PC-9 (cell line): ENCODE data around the gene PTCD2. TPM values are rescaled to one million over a fixed set of nuclear protein-coding genes. Genes with fewer than 3 reads are reported as not detected.

Experiments
- BruUV-seq: library from RNA; stranded (reverse); fragments of 400-500 nt; replicated peaks from 2 replicates; lab custom pipeline; 2021; lab: Mats Ljungman, UMichigan
- CTCF ChIA-PET: fragments of 300-600 bp; sonication (Branson Sonifier 250); formaldehyde crosslinking; loops from one replicate; lab custom pipeline; 2022; ENCODE audit warnings: antibody characterized with exemption; lab: Charles Lee
- POLR2A ChIA-PET: fragments of 300-600 bp; sonication (Branson Sonifier 250); formaldehyde crosslinking; loops from one replicate; lab custom pipeline; 2022; ENCODE audit warnings: antibody characterized with exemption; ENCODE audit not compliant: unreplicated experiment; lab: Charles Lee
- DNase-seq, 2 experiments: peaks; one replicate each; pipeline versions ENCODE4 v3.0.0 to v3.0.0-alpha.2; 2015 to 2022; ENCODE audit warnings: mixed read lengths in 1 of 2
- H2AFZ ChIP-seq: fragments of 200-600 bp; sonication (generic); 2 replicates; pipeline ENCODE4 v1.8.1; 2017; ENCODE audit warnings: antibody characterized with exemption
- H3F3A ChIP-seq: fragments of 200-600 bp; sonication (generic); 2 replicates; pipeline ENCODE4 v1.8.1; 2017; ENCODE audit warnings: antibody characterized with exemption, mild to moderate bottlenecking, low read depth; ENCODE audit not compliant: insufficient read depth
- H3K27ac ChIP-seq: fragments of 200-600 bp; sonication (generic); 2 replicates; pipeline ENCODE4 v1.6.1; 2016; ENCODE audit warnings: mixed run types
- H3K27me3 ChIP-seq: fragments of 200-600 bp; sonication (generic); 2 replicates; pipeline ENCODE4 v1.6.1; 2016; ENCODE audit warnings: low read depth, mixed run types; ENCODE audit not compliant: insufficient read depth
- H3K36me3 ChIP-seq: fragments of 200-600 bp; sonication (generic); 2 replicates; pipeline ENCODE4 v1.6.1; 2016; ENCODE audit warnings: low read depth, mixed run types
- H3K4me1 ChIP-seq: fragments of 200-600 bp; sonication (generic); replicated peaks from 2 replicates; pipeline ENCODE4 v1.6.1; 2016; ENCODE audit warnings: mixed run types; ENCODE audit not compliant: insufficient read depth
- H3K4me2 ChIP-seq: fragments of 200-600 bp; sonication (generic); 2 replicates; pipeline ENCODE4 v1.6.1; 2017; ENCODE audit warnings: mixed run types
- H3K4me3 ChIP-seq: fragments of 200-600 bp; sonication (generic); 2 replicates; pipeline ENCODE4 v1.6.1; 2016; ENCODE audit warnings: mixed run types
- H3K79me2 ChIP-seq: fragments of 200-600 bp; sonication (generic); 2 replicates; pipeline ENCODE4 v1.6.1; 2017; ENCODE audit warnings: low read depth, mixed run types
- H3K9me2 ChIP-seq: fragments of 200-600 bp; sonication (generic); 2 replicates; pipeline ENCODE4 v1.8.1; 2017; ENCODE audit warnings: mild to moderate bottlenecking; ENCODE audit not compliant: insufficient read depth
- H3K9me3 ChIP-seq: fragments of 200-600 bp; sonication (generic); 2 replicates; pipeline ENCODE4 v1.8.1; 2016; ENCODE audit warnings: low read depth; ENCODE audit not compliant: insufficient read depth
- H4K20me1 ChIP-seq: fragments of 200-600 bp; sonication (generic); 2 replicates; pipeline ENCODE4 v1.8.1; 2017; ENCODE audit not compliant: insufficient read depth
- EZH2 ChIP-seq: fragments of 200-600 bp; sonication (generic); IDR thresholded peaks from 2 replicates; pipeline ENCODE4 v1.8.0; 2017; ENCODE audit warnings: antibody characterized with exemption, low read depth
- intact Hi-C: fragments of 100-400 bp; cut with micrococcal nuclease; formaldehyde crosslinking; loops from one replicate; pipeline ENCODE4 v1.10.0; 2022; ENCODE audit not compliant: unreplicated experiment
- total RNA-seq: library from RNA; stranded (reverse); gene quantifications from 2 replicates; pipeline ENCODE4 v1.2.3, GENCODE V29; 2021
- TF ChIP-seq, protein P1 (sequence below): fragments of 200-600 bp; sonication (generic); conservative IDR thresholded peaks from 2 replicates; pipeline ENCODE4 v1.6.1; 2017; ENCODE audit warnings: mixed run types, antibody characterized with exemption, mild to moderate bottlenecking, moderate library complexity

The PTCD2 gene
- total RNA-seq, 1 experiment from 2014 or later: 15.5 TPM

DNA sequence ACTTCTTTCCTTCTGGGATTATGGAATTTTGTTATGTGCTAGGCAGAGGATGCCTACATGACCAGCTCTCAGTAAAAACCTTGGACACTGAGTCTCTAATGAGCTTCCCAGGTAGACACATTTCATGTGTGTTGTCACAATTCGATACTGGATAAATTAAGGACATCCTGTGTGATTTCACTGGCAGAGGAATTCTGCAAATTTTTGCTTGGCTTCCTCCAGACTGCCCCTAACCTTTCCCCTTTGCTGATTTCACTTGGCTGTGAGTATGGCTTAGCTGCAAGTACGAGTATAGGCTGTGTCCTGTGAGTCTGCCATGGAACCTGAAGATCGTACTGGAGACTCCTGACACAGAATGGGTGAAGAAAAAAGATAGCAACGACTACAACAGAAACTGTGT is 47.8 kb upstream of the PTCD2 start:
- intact Hi-C loops: no loop called here
- DNase-seq: no peak
- H3K4me2 ChIP-seq: no peak overlapping the region
- peaks cover 8% of the 10 kb centered on the region; the same call in 1 of the 2 replicates for H3K36me3 ChIP-seq
- BruUV-seq: no TSS peak
- H2AFZ ChIP-seq: no peak overlapping the region
- H3F3A ChIP-seq: no peaks in the 10 kb centered on the region; the same call in 1 of the 2 replicates
- no peak for TF ChIP-seq EZH2
- TF ChIP-seq, protein P1, sequence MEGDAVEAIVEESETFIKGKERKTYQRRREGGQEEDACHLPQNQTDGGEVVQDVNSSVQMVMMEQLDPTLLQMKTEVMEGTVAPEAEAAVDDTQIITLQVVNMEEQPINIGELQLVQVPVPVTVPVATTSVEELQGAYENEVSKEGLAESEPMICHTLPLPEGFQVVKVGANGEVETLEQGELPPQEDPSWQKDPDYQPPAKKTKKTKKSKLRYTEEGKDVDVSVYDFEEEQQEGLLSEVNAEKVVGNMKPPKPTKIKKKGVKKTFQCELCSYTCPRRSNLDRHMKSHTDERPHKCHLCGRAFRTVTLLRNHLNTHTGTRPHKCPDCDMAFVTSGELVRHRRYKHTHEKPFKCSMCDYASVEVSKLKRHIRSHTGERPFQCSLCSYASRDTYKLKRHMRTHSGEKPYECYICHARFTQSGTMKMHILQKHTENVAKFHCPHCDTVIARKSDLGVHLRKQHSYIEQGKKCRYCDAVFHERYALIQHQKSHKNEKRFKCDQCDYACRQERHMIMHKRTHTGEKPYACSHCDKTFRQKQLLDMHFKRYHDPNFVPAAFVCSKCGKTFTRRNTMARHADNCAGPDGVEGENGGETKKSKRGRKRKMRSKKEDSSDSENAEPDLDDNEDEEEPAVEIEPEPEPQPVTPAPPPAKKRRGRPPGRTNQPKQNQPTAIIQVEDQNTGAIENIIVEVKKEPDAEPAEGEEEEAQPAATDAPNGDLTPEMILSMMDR: no peak
- H3K9me2 ChIP-seq: no peaks in the 10 kb centered on the region
- H3K9me3 ChIP-seq: no peaks in the 10 kb centered on the region; the same call in 1 of the 2 replicates
- no peak overlapping the region for H3K4me3 ChIP-seq
- H3K27ac ChIP-seq: no peak overlapping the region
- no peaks in the 10 kb centered on the region for H3K27me3 ChIP-seq
- ChIA-PET POLR2A (interaction anchor here (0.7 kb wide), 1 partner anchor 24 kb away, joined by 3 read pairs; no protein-coding TSS in a partner anchor), CTCF (no interaction called here)
- no peaks in the 10 kb centered on the region for H3K4me1 ChIP-seq
- peaks cover 16% of the 10 kb centered on the region; the same call in 1 of the 2 replicates for H3K79me2 ChIP-seq
- no peaks in the 10 kb centered on the region for H4K20me1 ChIP-seq

DNA sequence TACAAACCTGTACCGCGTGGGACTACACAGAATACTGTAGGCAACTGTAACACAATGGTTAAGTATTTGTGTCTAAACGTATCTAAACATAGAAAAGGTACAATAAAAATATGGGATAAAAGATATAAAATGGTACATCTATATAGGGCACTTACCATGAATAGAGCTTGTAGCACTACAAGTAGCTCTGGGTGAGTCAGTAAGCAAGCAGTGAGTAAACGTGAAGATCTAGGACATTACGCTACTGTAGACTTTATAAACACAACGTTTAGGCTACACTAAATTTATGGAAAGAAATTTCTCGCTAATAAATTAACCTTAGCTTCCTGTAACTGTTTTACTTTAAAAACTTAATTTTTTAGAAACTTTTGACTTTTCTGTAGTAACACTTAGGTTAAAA is 46.6 kb upstream of the PTCD2 start:
- Histone ChIP-seq H3K9me2 (no peaks in the 10 kb centered on the region), H3K4me1 (no peaks in the 10 kb centered on the region), H3K9me3 (no peaks in the 10 kb centered on the region; the same call in 1 of the 2 replicates), H3K4me2 (no peak overlapping the region), H3K79me2 (0 out of 2 replicates have a peak, but pooled peaks cover 11% of the 10 kb centered on the region), H3K27me3 (no peaks in the 10 kb centered on the region), H2AFZ (no peak overlapping the region), H3K27ac (no peak overlapping the region), H3K4me3 (no peak overlapping the region), H3K36me3 (peaks cover 4% of the 10 kb centered on the region; the same call in 1 of the 2 replicates), H3F3A (no peaks in the 10 kb centered on the region; the same call in 1 of the 2 replicates), H4K20me1 (no peaks in the 10 kb centered on the region)
- ChIA-PET CTCF (no interaction called here), POLR2A (interaction anchor here (0.6 kb wide), 1 partner anchor 60 kb away, joined by 6 read pairs; no protein-coding TSS in a partner anchor)
- no peak for DNase-seq
- no peak for TF ChIP-seq EZH2
- TF ChIP-seq, protein P1: no peak
- BruUV-seq: no TSS peak
- intact Hi-C loops: no loop called here

DNA sequence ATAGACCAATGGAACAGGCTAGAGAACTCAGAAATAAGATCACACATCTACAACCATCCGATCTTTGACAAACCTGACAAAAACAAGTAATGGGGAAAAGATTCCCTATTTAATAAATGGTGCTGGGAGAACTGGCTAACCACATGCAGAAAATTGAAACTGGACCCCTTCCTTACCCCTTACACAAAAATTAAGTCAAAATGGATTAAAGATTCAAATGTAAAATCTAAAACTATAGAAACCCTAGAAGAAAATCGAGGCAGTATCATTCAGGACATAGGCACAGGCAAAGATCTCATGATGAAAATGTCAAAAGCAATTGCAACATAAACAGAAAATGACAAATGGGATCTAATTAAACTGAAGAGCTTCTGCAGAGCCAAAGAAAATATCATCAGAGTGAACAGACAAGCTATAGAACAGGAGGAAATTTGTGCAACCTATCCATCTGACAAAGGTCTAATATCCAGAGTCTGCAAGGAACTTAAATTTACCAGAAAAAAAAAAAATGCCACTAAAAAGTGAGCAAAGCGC is 43.9 kb upstream of the PTCD2 start:
- ChIA-PET POLR2A (no interaction called here), CTCF (no interaction called here)
- Histone ChIP-seq H3K9me3 (no peaks in the 10 kb centered on the region; the same call in 1 of the 2 replicates), H3K9me2 (no peaks in the 10 kb centered on the region), H4K20me1 (no peaks in the 10 kb centered on the region), H3K27me3 (no peaks in the 10 kb centered on the region), H2AFZ (no peak overlapping the region), H3K36me3 (peaks cover 9% of the 10 kb centered on the region; the same call in 1 of the 2 replicates), H3K79me2 (0 out of 2 replicates have a peak, but pooled peaks cover 11% of the 10 kb centered on the region), H3K27ac (no peak overlapping the region), H3K4me1 (no peaks in the 10 kb centered on the region), H3F3A (no peaks in the 10 kb centered on the region), H3K4me3 (no peak overlapping the region), H3K4me2 (no peak overlapping the region)
- intact Hi-C loops: no loop called here
- no TSS peak for BruUV-seq
- DNase-seq: no peak
- TF ChIP-seq, protein P1: no peak
- TF ChIP-seq EZH2: no peak
